Measurements from ENCODE around the gene ZNF470. TPM values are rescaled to one million over a fixed set of nuclear protein-coding genes. Genes with fewer than 3 reads are reported as not detected.

The ZNF470 gene
- 5.7 and 8.0 TPM in 2 replicates for total RNA-seq
- 7.5 and 10.0 TPM in 2 replicates for polyA plus RNA-seq

DNA sequence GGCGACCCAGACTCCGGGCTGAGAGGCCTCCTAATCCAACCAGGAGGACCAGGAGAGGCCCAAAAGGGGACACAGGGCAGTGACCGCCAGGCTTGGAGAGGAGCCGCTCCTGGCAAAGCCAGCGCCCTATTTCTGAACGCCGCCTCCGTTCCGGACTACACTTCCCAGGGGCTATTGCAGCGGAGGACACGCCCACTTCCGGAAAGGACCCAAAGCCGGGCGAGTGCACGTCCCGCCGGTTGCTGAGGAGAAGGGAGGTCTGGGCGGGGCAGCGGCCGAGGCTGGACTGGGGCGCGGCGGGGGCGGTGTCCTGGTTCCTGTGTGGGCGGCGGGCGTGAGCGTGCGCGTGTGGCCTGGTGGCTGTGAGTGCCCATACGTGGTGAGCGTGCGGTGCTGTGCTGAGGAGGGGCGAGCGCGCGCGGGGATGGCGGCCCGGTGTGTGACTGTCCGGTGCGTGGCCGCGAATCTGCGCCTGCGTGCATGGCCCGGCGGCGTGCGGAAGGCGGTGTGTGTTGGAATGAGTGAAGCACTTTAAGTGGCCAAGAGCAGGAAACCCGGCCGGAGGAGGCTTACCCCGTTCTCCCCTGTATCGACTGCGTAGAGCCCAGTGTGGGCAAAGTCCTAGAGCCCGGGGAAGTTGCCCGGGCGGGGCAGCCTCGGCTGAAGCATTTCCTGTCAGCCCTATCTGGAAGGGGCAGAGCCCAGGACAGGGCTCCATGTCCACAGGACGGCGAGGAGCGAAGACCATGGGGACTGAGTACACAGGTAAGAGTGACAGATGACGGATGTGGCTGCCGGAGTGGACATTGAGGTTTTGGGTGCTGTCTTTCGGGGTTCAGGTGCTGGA, at the start of gene ZNF470:
ZNF470 (plus strand) TSS at position 195 of the 847 bp plus-strand sequence. CDS start 2,844 bp downstream, outside the sequence.
- no peaks in the 10 kb centered on the region for H3K4me1 ChIP-seq (ENCODE audit: low read depth)
- no peaks in the 10 kb centered on the region for H3K27me3 ChIP-seq
- H3K4me3 ChIP-seq = peak within 1 kb of the TSS; percentile 59
- H3K27ac ChIP-seq = peak within 1 kb of the TSS; percentile 35
- peaks cover 12% of the 10 kb centered on the region for H3K36me3 ChIP-seq
- peaks cover 3% of the 10 kb centered on the region for H3K9me3 ChIP-seq (ENCODE audit: low read depth)
- peak; percentile 95 to 96 for DNase-seq (ENCODE audit: low read depth in 1 of 2, low spot score in 1 of 2)
- TF ChIP-seq, protein P1, sequence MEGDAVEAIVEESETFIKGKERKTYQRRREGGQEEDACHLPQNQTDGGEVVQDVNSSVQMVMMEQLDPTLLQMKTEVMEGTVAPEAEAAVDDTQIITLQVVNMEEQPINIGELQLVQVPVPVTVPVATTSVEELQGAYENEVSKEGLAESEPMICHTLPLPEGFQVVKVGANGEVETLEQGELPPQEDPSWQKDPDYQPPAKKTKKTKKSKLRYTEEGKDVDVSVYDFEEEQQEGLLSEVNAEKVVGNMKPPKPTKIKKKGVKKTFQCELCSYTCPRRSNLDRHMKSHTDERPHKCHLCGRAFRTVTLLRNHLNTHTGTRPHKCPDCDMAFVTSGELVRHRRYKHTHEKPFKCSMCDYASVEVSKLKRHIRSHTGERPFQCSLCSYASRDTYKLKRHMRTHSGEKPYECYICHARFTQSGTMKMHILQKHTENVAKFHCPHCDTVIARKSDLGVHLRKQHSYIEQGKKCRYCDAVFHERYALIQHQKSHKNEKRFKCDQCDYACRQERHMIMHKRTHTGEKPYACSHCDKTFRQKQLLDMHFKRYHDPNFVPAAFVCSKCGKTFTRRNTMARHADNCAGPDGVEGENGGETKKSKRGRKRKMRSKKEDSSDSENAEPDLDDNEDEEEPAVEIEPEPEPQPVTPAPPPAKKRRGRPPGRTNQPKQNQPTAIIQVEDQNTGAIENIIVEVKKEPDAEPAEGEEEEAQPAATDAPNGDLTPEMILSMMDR (IDR thresholded peaks at IDR 0.05; ENCODE audit: low read depth, low read length) = no peak

DNA sequence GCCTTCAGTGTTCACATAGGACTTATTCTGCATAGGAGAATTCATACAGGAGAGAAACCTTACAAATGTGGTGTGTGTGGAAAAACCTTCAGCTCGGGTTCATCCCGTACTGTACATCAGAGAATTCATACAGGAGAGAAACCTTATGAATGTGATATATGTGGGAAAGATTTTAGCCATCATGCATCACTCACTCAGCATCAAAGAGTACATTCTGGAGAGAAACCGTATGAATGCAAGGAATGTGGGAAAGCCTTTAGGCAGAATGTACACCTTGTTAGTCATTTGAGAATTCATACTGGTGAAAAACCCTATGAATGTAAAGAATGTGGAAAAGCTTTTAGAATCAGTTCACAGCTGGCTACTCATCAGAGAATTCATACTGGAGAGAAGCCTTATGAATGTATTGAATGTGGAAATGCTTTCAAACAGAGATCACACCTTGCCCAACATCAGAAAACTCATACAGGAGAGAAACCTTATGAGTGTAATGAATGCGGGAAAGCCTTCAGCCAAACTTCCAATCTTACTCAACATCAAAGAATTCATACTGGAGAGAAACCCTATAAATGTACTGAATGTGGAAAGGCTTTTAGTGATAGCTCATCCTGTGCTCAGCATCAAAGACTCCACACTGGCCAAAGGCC, 41.9 kb upstream of the ZNF470 start:
- no peak for DNase-seq (ENCODE audit: low read depth in 1 of 2, low spot score in 1 of 2)
- no peak overlapping the region for H3K4me3 ChIP-seq
- no peaks in the 10 kb centered on the region for H3K36me3 ChIP-seq
- no peak overlapping the region for H3K27ac ChIP-seq
- no peaks in the 10 kb centered on the region for H3K27me3 ChIP-seq
- no peaks in the 10 kb centered on the region for H3K4me1 ChIP-seq (ENCODE audit: low read depth)
- no peaks in the 10 kb centered on the region for H3K9me3 ChIP-seq (ENCODE audit: low read depth)
- TF ChIP-seq, protein P1 (IDR thresholded peaks at IDR 0.05; ENCODE audit: low read depth, low read length) = no peak

DNA sequence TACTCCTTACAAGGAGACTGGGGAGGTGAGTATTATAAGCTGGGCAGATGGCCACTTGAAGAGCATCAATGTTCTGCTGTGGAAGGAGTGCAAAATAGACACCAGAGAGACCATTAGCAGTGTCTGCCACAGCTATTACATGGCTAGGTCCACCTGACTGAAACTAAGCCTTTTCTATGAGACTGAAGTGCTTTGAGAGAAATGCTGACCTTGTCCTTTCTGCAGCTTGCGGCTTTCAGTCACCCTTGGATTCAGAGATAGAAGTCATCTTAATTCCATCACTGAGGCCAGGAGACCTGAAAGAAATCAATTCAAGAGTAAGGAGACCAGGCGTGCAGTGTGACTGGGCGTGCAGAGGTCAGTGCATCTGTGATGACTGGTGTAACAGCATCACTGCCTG, 29.8 kb upstream of the ZNF470 start:
- Histone ChIP-seq H3K4me3 (no peak overlapping the region), H3K36me3 (no peaks in the 10 kb centered on the region), H3K27me3 (no peaks in the 10 kb centered on the region), H3K9me3 (ENCODE audit: low read depth) (no peaks in the 10 kb centered on the region), H3K27ac (no peak overlapping the region), H3K4me1 (ENCODE audit: low read depth) (no peaks in the 10 kb centered on the region)
- TF ChIP-seq, protein P1 (IDR thresholded peaks at IDR 0.05; ENCODE audit: low read depth, low read length) = no peak
- no peak for DNase-seq (ENCODE audit: low read depth in 1 of 2, low spot score in 1 of 2)

DNA sequence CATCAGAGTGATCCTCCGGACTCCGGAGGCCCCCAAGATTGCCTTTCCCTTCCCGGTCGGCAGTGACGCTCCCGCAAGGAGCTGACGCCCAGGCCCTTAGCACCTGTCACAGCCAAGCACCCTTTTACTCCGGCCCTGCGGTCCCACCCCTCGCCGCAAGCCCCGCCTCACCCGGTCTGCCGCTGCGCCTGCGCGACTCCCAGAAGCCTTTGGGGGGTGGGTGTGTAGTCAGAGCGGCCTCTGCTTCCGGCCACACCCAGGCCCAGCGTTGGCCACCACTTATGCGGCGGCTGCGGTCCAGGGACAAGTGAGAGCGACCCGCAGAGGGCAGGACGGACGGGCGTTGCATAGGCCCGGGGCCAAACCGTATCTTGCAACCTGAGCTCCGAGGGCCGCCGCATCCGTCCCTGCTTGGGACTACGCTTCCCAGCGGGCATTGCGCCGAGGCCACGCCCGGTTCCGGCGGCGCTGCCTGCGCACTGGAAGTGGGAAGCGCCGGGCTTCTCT, 29.0 kb upstream of the ZNF470 start:
- Histone ChIP-seq H3K27ac (peak overlapping the region; percentile 91), H3K4me3 (peak overlapping the region; percentile 77), H3K36me3 (no peaks in the 10 kb centered on the region), H3K27me3 (no peaks in the 10 kb centered on the region), H3K4me1 (ENCODE audit: low read depth) (no peaks in the 10 kb centered on the region), H3K9me3 (ENCODE audit: low read depth) (no peaks in the 10 kb centered on the region)
- peak; percentile 86 to 93 for DNase-seq (ENCODE audit: low read depth in 1 of 2, low spot score in 1 of 2)
- TF ChIP-seq, protein P1 (IDR thresholded peaks at IDR 0.05; ENCODE audit: low read depth, low read length) = no peak

DNA sequence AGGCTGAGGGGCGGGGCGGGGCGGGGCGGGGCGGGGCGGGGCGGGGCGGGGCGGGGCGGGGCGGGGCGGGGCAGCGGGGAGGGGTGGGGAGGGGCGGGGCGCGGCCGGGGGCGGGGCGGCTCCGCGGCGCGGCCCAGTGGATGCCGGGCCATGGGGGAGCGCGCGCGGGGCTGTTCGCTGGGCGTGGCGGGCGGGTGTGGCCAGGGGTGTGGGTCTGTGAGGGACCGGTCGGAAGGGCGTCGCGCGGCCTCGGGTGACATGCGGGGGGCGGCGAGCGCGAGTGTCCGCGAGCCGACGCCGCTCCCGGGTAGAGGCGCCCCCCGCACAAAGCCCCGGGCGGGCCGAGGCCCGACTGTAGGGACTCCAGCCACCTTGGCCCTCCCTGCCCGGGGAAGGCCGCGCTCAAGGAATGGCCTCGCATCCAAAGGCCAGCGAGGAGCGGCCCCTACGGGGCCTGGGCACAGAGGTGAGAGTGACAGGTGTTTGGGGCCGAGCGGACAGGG, 28.5 kb upstream of the ZNF470 start, which contains the start of gene ZFP28:
ZFP28 (plus strand) TSS at position 188 of the 503 bp plus-strand sequence; CDS start at position 259, 71 bp downstream.
- no peaks in the 10 kb centered on the region for H3K4me1 ChIP-seq (ENCODE audit: low read depth)
- H3K4me3 ChIP-seq = peak within 1 kb of the TSS; percentile 77
- DNase-seq (ENCODE audit: low read depth in 1 of 2, low spot score in 1 of 2) = no peak
- peak within 1 kb of the TSS; percentile 91 for H3K27ac ChIP-seq
- H3K9me3 ChIP-seq (ENCODE audit: low read depth) = no peaks in the 10 kb centered on the region
- TF ChIP-seq, protein P1 (IDR thresholded peaks at IDR 0.05; ENCODE audit: low read depth, low read length) = no peak
- H3K36me3 ChIP-seq = no peaks in the 10 kb centered on the region
- no peaks in the 10 kb centered on the region for H3K27me3 ChIP-seq
